CD4-positive, alpha-beta T cell treated with Interleukin-2 at 100 ng/mL for 4 hours (primary cell): ENCODE data around the gene IGSF23.
"Not testable (repeated sequence)": the region's sequence is repeated elsewhere in the genome, so short reads cannot be mapped to it uniquely, and the experiment has no call there.

Experiments used
- DNase-seq: peaks from one replicate; pipeline ENCODE4 v3.0.0-alpha.2; 2020; ENCODE audit warnings: low spot score

Gene IGSF23

DNA sequence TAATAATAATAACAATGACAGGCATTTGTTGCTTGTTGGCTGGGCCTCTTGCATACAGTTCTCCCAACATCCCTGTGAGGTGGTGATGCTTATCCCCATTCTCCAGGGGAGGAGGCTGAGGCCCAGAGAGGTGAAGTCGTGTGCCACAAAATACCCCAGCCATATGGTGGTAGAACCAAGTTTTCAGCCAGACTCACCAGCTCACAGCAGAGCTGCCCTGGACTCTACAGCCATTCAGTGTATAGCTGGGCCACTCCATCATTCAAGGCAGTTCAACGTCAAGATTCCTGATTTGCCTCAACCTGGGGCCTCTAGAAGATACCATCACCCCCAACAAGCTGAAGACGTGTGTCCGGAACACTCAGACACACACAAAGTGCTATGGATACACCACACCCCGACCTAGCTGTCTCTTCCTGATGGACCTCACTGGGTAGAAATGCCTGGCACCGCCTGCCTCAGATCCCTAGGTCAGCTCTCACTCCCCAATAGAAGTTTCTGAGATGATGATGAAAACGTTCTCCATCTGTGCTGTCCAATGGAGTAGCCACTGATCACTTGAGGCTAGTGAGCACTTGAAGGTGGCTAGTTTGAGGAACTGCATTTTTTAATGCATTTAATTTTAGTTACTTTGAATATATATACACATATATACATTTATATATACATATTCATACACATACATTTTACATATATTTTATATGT, 53.6 kb downstream of the IGSF23 start:
- DNase-seq = no peak

- DNase-seq = no peak
These were observed 55.8 kb downstream of the IGSF23 start for GRCh38 chr19:44668985-44669764.

DNA sequence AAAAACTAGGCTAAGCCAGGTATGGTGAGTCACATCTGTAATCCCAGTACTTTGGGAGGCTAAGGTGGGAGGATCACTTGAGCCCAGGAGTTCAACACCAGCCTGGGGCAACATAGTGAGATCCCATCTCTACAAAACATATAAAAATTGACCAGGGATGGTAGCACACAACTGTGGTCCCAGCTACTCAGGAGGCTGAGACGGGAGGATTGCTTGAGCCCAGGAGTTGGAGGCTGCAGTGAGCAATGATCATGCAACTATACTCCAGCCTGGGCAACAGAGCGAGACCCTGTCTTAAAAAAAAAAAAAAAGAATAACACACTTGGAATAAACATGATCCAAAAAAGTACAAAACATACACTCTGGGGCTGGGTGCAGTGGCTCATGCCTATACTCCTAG, 56.7 kb downstream of the IGSF23 start:
- DNase-seq = not testable (repeated sequence)

DNA sequence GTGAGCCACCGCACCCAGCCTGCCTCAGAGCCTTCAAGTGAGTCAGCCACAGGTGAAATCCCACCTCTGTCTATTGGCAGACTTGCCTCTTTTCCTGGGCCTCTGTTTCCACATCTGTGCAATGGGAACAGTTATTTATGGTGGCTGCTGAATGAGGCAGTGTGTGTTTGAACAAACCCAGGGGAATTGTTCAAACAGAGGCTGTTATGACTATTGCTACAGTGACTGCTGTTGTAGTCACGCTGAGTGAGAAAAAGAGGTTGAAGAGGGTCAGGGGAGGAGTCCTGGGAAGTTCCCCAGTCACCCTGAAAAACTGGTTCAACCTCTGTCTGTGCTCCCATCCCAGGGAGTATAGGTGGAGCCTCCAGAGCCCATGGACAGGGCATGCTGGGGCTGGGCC, 58.0 kb downstream of the IGSF23 start, which contains the start of gene CEACAM19:
Gene CEACAM19, plus strand, starts transcription at position 83 of the 400 bp plus-strand sequence. CDS start 450 bp downstream, outside the sequence.
- DNase-seq = no peak

DNA sequence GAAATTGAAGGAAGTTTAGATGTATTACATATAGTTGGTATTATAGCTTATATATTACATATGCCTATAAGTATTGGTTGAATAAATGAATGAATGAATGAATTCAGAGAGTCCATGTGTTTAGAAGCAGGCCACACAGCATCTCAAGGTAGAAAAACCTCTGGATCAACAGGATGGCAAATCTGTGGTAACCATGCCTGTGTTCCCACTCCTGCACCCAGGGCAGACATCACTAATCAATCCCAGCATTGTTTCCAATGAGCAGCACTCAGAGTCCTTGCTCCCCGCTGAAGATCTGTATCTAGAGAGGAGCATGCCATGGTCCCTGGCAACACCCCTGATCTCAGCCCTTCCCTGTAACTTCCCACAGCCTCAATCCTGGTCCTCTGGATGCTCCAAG, 58.9 kb downstream of the IGSF23 start:
- no peak for DNase-seq

DNA sequence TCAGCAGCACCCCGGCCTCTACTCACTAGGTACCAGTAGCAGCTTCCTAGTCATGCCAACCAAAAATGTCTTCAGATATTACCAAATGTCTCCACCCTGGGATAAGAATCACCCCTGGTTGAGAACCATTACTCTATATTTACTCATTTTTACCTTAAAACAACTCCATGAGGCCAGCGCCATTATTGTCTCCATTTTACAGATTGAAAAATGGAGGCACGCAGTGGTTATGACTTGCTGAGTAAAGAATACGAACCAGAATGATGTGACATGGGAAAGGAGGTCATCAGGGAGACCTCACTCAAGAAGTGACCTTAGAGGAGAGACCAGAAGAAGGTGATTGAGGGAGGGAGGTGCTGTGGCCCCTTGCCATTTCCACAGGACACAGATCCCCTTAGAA, 60.1 kb downstream of the IGSF23 start:
- no peak for DNase-seq

DNA sequence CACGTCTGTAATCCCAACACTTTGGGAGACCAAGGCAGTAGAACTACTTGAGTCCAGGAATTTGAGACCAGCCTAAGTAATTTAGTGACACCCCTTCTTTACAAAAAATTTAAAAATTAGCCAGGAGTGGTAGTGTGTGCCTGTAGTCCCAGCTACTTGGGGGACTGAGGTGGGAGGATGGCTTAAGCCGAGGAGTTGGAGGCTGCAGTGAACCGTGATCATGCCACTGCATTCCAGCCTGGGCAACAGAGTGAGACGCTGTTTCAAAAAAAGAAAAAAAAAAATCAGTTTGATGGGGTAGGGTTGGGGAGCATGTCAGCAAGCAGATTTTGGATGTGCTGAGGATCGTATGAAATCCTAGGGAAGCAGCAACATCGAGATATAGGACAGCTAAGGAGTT, 62.2 kb downstream of the IGSF23 start:
- DNase-seq = no peak

DNA sequence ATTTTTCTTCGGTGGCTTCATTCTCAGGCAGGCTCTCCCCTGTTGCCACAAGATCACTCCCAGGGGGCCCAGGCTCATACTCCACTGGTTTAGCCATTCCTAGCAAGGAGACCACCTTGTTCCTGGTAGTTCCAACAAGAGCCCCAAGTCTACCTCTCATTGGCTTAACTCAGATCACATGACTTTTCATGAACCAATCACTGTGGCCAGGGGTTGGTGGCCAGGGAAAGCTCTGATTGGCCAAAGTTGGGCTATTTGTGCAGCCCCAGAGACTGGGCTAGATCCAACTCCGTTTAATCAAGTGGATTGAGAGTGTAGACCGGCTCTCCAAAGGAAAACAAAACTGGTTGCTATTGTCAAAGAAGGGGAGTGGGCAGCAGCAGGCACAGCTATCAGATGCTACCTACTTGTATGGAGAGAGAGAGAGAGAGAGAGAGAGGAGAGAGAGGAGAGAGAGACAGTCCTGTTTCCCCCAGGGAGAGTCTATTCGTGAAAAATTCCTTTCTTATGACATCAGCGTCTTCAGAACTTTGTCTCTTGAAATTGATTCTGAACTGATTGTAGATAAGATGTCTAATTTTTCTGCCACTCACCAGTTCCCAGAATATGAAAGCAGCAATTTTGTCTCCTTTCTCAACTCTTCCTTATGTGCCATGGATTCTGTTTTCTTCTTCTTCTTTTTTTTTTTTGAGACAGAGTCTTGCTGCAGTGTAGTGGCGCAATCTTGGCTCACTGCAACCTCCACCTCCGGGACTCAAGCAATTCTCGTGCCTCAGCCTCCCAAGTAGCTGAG, 63.9 kb downstream of the IGSF23 start:
- DNase-seq = no peak

DNA sequence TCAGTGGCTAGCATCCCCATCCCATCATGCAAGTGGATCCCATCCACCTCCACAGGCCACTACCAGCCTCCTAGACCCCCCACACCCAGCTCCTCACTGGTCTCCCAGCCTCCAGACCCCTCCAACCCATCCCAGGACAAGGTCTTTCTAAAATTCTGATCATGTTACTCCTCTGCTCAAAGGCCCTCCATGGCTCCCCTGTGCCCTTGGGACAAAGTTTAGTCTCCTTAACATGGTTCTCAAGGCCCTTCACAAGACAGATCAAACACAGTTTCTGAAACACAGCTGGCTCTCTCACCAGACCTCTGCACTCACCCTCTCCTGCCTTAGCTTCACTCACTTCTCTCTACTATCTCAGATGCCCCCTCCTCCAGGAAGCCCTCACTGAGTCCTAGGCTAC, 67.2 kb downstream of the IGSF23 start:
- DNase-seq = no peak

- DNase-seq = no peak
These were observed 68.8 kb downstream of the IGSF23 start for GRCh38 chr19:44681992-44682790.

DNA sequence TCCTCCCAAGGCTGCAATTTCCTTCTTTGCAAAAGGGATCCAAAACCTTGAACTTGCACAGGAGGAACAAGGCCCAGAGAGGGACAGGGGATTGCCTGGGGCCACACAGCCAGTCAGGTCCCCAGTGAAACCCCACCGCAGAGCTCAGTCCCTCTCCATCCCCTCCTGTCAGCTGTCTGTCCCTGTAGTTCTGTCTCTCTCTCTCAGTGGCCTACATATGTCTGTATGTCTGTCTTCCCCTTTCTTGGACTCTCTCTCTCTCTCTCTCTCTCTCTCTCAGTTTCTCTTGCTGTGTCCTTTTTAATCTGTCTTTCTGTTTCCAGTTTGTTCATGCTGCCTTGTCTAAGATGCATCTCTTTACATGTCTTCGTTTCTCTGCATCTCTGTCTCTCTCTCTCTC, 69.4 kb downstream of the IGSF23 start:
- DNase-seq = no peak

GRCh38 chr19:44683434-44684210, 70.3 kb downstream of the IGSF23 start:
- no peak for DNase-seq

DNA sequence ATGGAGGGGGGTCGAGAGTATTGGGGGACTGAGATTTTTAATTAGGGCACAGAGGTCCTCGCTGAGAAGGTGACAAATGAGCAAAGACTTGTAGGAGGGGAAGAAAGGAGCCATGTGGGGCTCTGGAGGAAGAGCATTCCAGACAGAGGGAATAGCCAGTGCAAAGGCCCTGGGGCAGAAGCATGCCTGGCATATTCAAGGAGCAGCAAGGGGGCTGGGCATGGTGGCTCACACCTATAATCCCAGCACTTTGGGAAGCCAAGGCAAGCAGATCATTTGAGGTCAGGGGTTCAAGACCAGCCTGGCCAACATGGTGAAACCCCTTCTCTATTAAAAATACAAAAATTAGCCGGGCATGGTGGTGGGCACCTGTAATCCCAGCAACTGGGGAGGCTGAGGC, 71.0 kb downstream of the IGSF23 start:
- DNase-seq = not testable (repeated sequence)

DNA sequence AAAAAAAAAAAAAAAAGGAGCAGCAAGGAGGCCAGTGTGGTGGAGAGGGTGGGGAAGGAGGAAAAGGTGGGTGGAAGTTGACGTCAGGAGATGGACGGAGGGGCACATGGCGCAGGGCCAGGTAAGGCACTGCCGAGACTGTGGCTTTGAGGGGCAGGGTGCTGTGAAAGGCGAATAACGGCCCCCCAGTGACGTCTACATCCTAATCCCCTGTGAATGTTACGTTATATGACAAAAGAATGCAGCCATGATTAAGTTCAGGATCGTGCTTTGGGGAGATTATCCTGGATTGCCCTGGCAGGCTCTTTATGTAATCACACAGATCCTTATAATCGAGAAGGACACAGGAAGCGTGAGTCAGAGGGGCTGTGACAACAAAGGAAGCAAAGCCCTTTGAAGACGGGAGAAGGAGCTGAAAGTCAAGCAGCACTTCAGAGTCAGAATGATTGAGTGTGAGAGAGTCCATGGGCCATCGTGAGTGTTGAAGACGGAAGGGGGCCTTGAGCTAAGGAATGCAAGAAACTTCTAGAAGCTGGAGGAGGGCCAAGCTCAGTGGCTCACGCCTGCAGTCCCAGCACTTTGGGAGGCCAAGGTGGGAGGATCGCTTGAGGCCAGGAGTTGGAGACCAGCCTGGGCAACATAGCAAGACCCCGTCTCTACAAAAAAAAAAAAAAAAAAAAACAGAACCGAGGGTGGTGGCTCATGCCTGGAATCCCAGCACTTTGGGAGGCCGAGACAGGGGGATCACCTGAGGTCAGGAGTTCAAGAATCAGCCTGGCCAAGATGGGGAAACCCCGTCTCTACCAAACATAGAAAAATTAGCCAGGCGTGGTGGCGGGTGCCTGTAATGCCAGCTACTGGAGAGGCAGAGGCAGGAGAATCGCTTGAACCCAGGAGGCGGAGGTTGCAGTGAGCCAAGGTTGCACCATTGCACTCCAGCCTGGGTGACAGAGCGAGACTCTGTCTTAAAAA, 71.8 kb downstream of the IGSF23 start:
- no peak for DNase-seq

- DNase-seq = no peak
These were observed 72.5 kb downstream of the IGSF23 start for GRCh38 chr19:44685877-44686276.
